Peyer's patch (tissue), 4 donors: ENCODE results near the gene CADM4. TPM values are rescaled to one million over a fixed set of nuclear protein-coding genes. Genes with fewer than 3 reads are reported as not detected.

Source experiments
- DNase-seq, 3 donors: peaks; one replicate each; pipeline ENCODE4 v3.0.0-alpha.2; 2017 to 2019
- H3K27ac ChIP-seq, 4 donors: fragments of 200-600 bp; sonication (generic); one replicate each; pipeline ENCODE4 v1.5.1; 2016 to 2019
- H3K27me3 ChIP-seq, 2 donors: fragments of 200-600 bp; sonication (generic); one replicate each; pipeline ENCODE4 v1.5.1; 2019
- H3K36me3 ChIP-seq, 3 donors: fragments of 200-600 bp; sonication (generic); one replicate each; pipeline ENCODE4 v1.5.1; 2016 to 2019
- H3K4me1 ChIP-seq, 4 donors: fragments of 200-600 bp; sonication (generic); one replicate each; pipeline ENCODE4 v1.5.1; 2016 to 2019
- H3K4me3 ChIP-seq, 4 donors: fragments of 200-600 bp; sonication (generic); 1 replicate in 3 of 4; 2 replicates in 1 of 4; pipeline ENCODE4 v1.5.1; 2016 to 2019; ENCODE audit warnings: mild to moderate bottlenecking in 1 of 4
- H3K9me3 ChIP-seq, 4 donors: fragments of 200-600 bp; sonication (generic); one replicate each; pipeline ENCODE4 v1.5.1; 2016 to 2019; ENCODE audit warnings: mild to moderate bottlenecking in 1 of 4
- CTCF ChIP-seq, 6 experiments: fragments of 450-650 bp in 4 of 6; fragments of 200-600 bp in 2 of 6; sonication (generic) in 1 of 6; IDR thresholded peaks; one replicate each; pipeline ENCODE4 v1.5.1; 2017 to 2019; ENCODE audit warnings: antibody characterized with exemption in 6 of 6, mild to moderate bottlenecking in 3 of 6, moderate library complexity in 1 of 6
- POLR2A ChIP-seq, 2 donors: fragments of 450-650 bp; IDR thresholded peaks; one replicate each; pipeline ENCODE4 v1.5.1; 2017; ENCODE audit warnings: antibody characterized with exemption in 2 of 2, mild to moderate bottlenecking in 2 of 2, moderate library complexity in 2 of 2
- total RNA-seq, 4 donors: library from RNA; depleted of rRNA; stranded (reverse); fragments of >200 nt; gene quantifications; one replicate each; pipeline ENCODE4 v1.1.0, GENCODE V29; 2016

Gene CADM4
- total RNA-seq, 4 donors from 2014 or later, result 0.80 to 1.4 TPM; not detected in 2

- H3K27ac ChIP-seq, result peak within 1 kb of the TSS; percentile 84 to 95 (median 92)
- no peaks in the 10 kb centered on the region for H3K36me3 ChIP-seq
- no peaks in the 10 kb centered on the region for H3K27me3 ChIP-seq
- H3K9me3 ChIP-seq, result no peaks in the 10 kb centered on the region
- peak within 1 kb of the TSS; percentile 74 to 94 (median 82) for H3K4me3 ChIP-seq
- peaks cover 0 to 4% (median 2%) of the 10 kb centered on the region in 4 donors for H3K4me1 ChIP-seq
- TF ChIP-seq POLR2A (IDR thresholded peaks at IDR 0.05) (peak; percentile 45 to 72), CTCF (IDR thresholded peaks at IDR 0.05) (no peak)
- peak; percentile 89 to 94 (median 93) for DNase-seq
These were observed 20.2 kb downstream of the CADM4 start, which contains the start of gene ZNF428 for GRCh38 chr19:43619262-43620060. Gene ZNF428 (minus strand): TSS chr19:43619629. CDS start chr19:43614304, 5,325 bp downstream.

DNA sequence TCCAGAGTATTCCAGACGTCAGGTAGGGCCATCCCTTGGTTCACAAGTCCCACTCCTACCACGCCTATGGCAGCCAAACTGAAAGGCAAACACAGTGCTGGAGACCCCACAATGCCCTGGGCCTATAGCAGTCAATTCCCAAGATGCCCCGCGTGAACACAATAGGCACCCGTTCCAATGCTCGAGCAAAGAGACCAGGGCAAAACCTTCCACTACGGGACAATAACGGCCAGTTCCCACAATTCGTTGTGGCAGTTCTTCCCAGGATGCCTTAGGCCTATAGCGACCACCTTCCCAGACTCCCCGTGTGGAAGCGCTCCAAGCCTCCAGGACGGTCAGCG lies 20.8 kb downstream of the CADM4 start:
- peak in 1 of 3 donors; percentile 51 for DNase-seq
- no peak for TF ChIP-seq CTCF (IDR thresholded peaks at IDR 0.05)
- no peak for TF ChIP-seq POLR2A (IDR thresholded peaks at IDR 0.05)
- H3K4me3 ChIP-seq, result peak overlapping the region; percentile 74 to 94 (median 82)

GRCh38 chr19:43616954-43617353 lies 22.7 kb downstream of the CADM4 start:
- Histone ChIP-seq H3K27ac (no peak overlapping the region), H3K27me3 (no peaks in the 10 kb centered on the region), H3K36me3 (peaks cover 0 to 13% (median 0%) of the 10 kb centered on the region in 3 donors), H3K4me3 (no peak overlapping the region), H3K9me3 (no peaks in the 10 kb centered on the region), H3K4me1 (peaks cover 0 to 4% (median 2%) of the 10 kb centered on the region in 4 donors)
- DNase-seq, result no peak
- no peak for TF ChIP-seq CTCF (IDR thresholded peaks at IDR 0.05)
- TF ChIP-seq POLR2A (IDR thresholded peaks at IDR 0.05), result no peak

More for the DNA sequence above, 20.8 kb downstream of the CADM4 start:
- H3K36me3 ChIP-seq, result no peaks in the 10 kb centered on the region
- H3K27ac ChIP-seq, result peak overlapping the region; percentile 84 to 95 (median 92)
- H3K9me3 ChIP-seq, result no peaks in the 10 kb centered on the region
- H3K4me1 ChIP-seq, result peaks cover 0 to 4% (median 2%) of the 10 kb centered on the region in 4 donors
- no peaks in the 10 kb centered on the region for H3K27me3 ChIP-seq

DNA sequence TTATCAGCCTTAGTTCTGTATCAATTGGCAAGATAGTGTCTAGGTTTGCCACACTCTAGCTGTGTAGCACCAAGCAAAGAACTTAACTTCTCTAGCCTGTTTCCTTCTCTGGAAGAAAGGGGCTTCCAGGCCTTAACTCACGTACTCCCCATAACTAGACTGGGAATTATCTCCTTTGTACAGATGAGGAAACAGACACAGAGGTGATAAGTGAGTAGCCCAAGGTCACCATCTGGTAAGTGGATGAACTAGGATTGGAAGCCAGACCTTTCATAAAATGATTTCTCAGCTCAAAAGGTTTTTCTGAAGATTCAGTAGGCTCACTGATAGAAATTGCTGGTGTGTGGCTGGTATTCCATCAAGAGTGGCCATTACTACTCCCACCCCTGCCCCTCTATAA lies 23.3 kb downstream of the CADM4 start:
- H3K27ac ChIP-seq, result no peak overlapping the region
- no peak for DNase-seq
- H3K9me3 ChIP-seq, result no peaks in the 10 kb centered on the region
- TF ChIP-seq CTCF (IDR thresholded peaks at IDR 0.05) (no peak), POLR2A (IDR thresholded peaks at IDR 0.05) (no peak)
- peaks cover 0 to 19% (median 0%) of the 10 kb centered on the region in 3 donors for H3K36me3 ChIP-seq
- no peak overlapping the region for H3K4me3 ChIP-seq
- no peaks in the 10 kb centered on the region for H3K27me3 ChIP-seq
- peaks cover 0 to 4% (median 2%) of the 10 kb centered on the region in 4 donors for H3K4me1 ChIP-seq

GRCh38 chr19:43612374-43612773 lies 27.3 kb downstream of the CADM4 start:
- no peak for DNase-seq
- H3K4me1 ChIP-seq, result no peaks in the 10 kb centered on the region
- no peaks in the 10 kb centered on the region for H3K9me3 ChIP-seq
- no peak overlapping the region for H3K4me3 ChIP-seq
- TF ChIP-seq CTCF (IDR thresholded peaks at IDR 0.05) (no peak), POLR2A (IDR thresholded peaks at IDR 0.05) (no peak)
- H3K27me3 ChIP-seq, result no peaks in the 10 kb centered on the region
- H3K27ac ChIP-seq, result no peak overlapping the region
- peaks cover 0 to 23% (median 0%) of the 10 kb centered on the region in 3 donors for H3K36me3 ChIP-seq
